H1 (cell line): ENCODE results near the gene NUP62CL. TPM values are rescaled to one million over a fixed set of nuclear protein-coding genes. Genes with fewer than 3 reads are reported as not detected.

Experiments
- CTCF ChIA-PET: fragments of 300-600 bp; sonication (Branson Sonifier 250); formaldehyde crosslinking; loops from one replicate; lab custom pipeline; 2021; ENCODE audit not compliant: partially characterized antibody; lab: Charles Lee
- POLR2A ChIA-PET: fragments of 300-600 bp; sonication (Branson Sonifier 250); formaldehyde crosslinking; loops from one replicate; lab custom pipeline; 2021; ENCODE audit warnings: inconsistent platforms; ENCODE audit not compliant: partially characterized antibody; lab: Charles Lee
- DNase-seq, 2 experiments: peaks; one replicate each; pipeline versions ENCODE4 v3.0.0 to v3.0.0-alpha.2; 2010 to 2022; ENCODE audit warnings: low spot score in 2 of 2, low read depth in 1 of 2, mixed read lengths in 1 of 2
- FAIRE-seq: peaks from 2 replicates; lab custom pipeline; 2011; peaks lifted over from hg19 to GRCh38; lab: Jason Lieb, UNC
- H2AFZ ChIP-seq: 2 replicates; pipeline ENCODE4 v1.8.1; 2012; ENCODE audit warnings: low read length, inconsistent platforms
- H2AK5ac ChIP-seq: 2 replicates; pipeline ENCODE4 v1.6.1; 2013; ENCODE audit warnings: low read depth, low read length
- H2BK120ac ChIP-seq: replicated peaks from 2 replicates; pipeline ENCODE3; 2013; ENCODE audit warnings: low read depth, low read length, inconsistent platforms
- H2BK12ac ChIP-seq: 2 replicates; pipeline ENCODE4 v1.6.1; 2013; ENCODE audit warnings: low read depth, low read length
- H2BK15ac ChIP-seq: 2 replicates; pipeline ENCODE4 v1.6.1; 2013; ENCODE audit warnings: low read length
- H2BK20ac ChIP-seq: 2 replicates; pipeline ENCODE4 v1.6.1; 2013; ENCODE audit warnings: low read length
- H2BK5ac ChIP-seq: 2 replicates; pipeline ENCODE4 v1.6.1; 2013; ENCODE audit warnings: low read depth, low read length
- H3K14ac ChIP-seq: 2 replicates; pipeline ENCODE4 v1.6.1; 2013; ENCODE audit warnings: inconsistent platforms; ENCODE audit not compliant: insufficient read length
- H3K18ac ChIP-seq: 2 replicates; pipeline ENCODE4 v1.6.1; 2013; ENCODE audit warnings: low read length; ENCODE audit errors: extremely low read depth
- H3K23ac ChIP-seq: 2 replicates; pipeline ENCODE4 v1.6.1; 2013; ENCODE audit warnings: inconsistent platforms; ENCODE audit not compliant: insufficient read length
- H3K23me2 ChIP-seq: 2 replicates; pipeline ENCODE4 v1.6.1; 2013; ENCODE audit warnings: low read depth, low read length
- H3K27ac ChIP-seq: 2 replicates; pipeline ENCODE4 v1.6.1; 2011; ENCODE audit warnings: low read depth, low read length, inconsistent platforms
- H3K27me3 ChIP-seq, 4 experiments: replicated peaks in 1 of 4; 1 replicate in 1 of 4; 2 replicates in 3 of 4; pipeline versions ENCODE4 v1.6.1 to v1.8.1; 2011 to 2013; ENCODE audit warnings: low read length in 3 of 4, mild to moderate bottlenecking in 3 of 4, inconsistent platforms in 2 of 4, mixed read lengths in 2 of 4, moderate library complexity in 1 of 4; ENCODE audit not compliant: control insufficient read depth in 3 of 4, insufficient read depth in 3 of 4; ENCODE audit errors: extremely low read depth in 1 of 4
- H3K36me3 ChIP-seq, 4 experiments: 2 replicates each; pipeline versions ENCODE4 v1.6.1 to v1.8.1; 2011 to 2013; ENCODE audit warnings: mild to moderate bottlenecking in 4 of 4, low read length in 3 of 4, moderate library complexity in 2 of 4, control low read depth in 1 of 4, inconsistent platforms in 1 of 4; ENCODE audit not compliant: insufficient read depth in 4 of 4, control insufficient read depth in 2 of 4
- H3K4ac ChIP-seq: replicated peaks from 2 replicates; pipeline ENCODE3; 2013; ENCODE audit warnings: low read length, low read depth, mixed read lengths, inconsistent platforms; ENCODE audit not compliant: insufficient read length
- H3K4me1 ChIP-seq, 4 experiments: replicated peaks in 1 of 4; 1 replicate in 1 of 4; 2 replicates in 3 of 4; pipeline versions ENCODE4 v1.6.1 to v1.8.1; 2011 to 2013; ENCODE audit warnings: low read length in 3 of 4, inconsistent platforms in 2 of 4, mixed read lengths in 1 of 4; ENCODE audit not compliant: insufficient read depth in 4 of 4, control insufficient read depth in 3 of 4
- H3K4me2 ChIP-seq, 2 experiments: 2 replicates each; pipeline versions ENCODE4 v1.6.1 to v1.8.1; 2011 to 2013; ENCODE audit warnings: low read depth in 2 of 2, low read length in 2 of 2, control low read depth in 1 of 2, inconsistent platforms in 1 of 2, mild to moderate bottlenecking in 1 of 2; ENCODE audit not compliant: insufficient read depth in 1 of 2
- H3K4me3 ChIP-seq, 4 experiments: fragments of 200-600, 300-600 bp in 1 of 4; sonication (generic), shearing (Covaris generic), sonication (Bioruptor Twin) in 1 of 4; 2 replicates each; pipeline versions ENCODE4 v1.5.1 to v1.8.1; 2011 to 2016; ENCODE audit warnings: low read length in 4 of 4, low read depth in 3 of 4, control low read depth in 2 of 4, inconsistent platforms in 2 of 4, mild to moderate bottlenecking in 2 of 4, mixed read lengths in 1 of 4, moderate library complexity in 1 of 4; ENCODE audit not compliant: insufficient read depth in 2 of 4; ENCODE audit errors: extremely low read depth in 1 of 4
- H3K56ac ChIP-seq: replicated peaks from 2 replicates; pipeline ENCODE3; 2013; ENCODE audit warnings: low read depth, mild to moderate bottlenecking, mixed read lengths, low read length, inconsistent platforms; ENCODE audit not compliant: insufficient read length
- H3K79me1 ChIP-seq: 2 replicates; pipeline ENCODE4 v1.6.1; 2013; ENCODE audit warnings: low read depth, low read length, control low read depth
- H3K79me2 ChIP-seq, 2 experiments: 2 replicates each; pipeline versions ENCODE4 v1.6.1 to v1.8.1; 2012 to 2013; ENCODE audit warnings: low read length in 2 of 2, mild to moderate bottlenecking in 2 of 2, inconsistent platforms in 1 of 2; ENCODE audit not compliant: insufficient read depth in 2 of 2, control insufficient read depth in 1 of 2
- H3K9ac ChIP-seq, 4 experiments: replicated peaks in 1 of 4; 1 replicate in 1 of 4; 2 replicates in 3 of 4; pipeline versions ENCODE4 v1.6.1 to v1.8.1; 2011 to 2013; ENCODE audit warnings: low read depth in 3 of 4, low read length in 3 of 4, control low read depth in 2 of 4, mild to moderate bottlenecking in 2 of 4, moderate library complexity in 2 of 4, inconsistent platforms in 1 of 4; ENCODE audit errors: extremely low read depth in 1 of 4
- H3K9me3 ChIP-seq, 2 experiments: 2 replicates each; pipeline versions ENCODE4 v1.6.1 to v1.8.1; 2012 to 2013; ENCODE audit warnings: mild to moderate bottlenecking in 2 of 2, moderate library complexity in 2 of 2, control low read depth in 1 of 2, inconsistent platforms in 1 of 2, low read depth in 1 of 2, low read length in 1 of 2, mixed read lengths in 1 of 2; ENCODE audit not compliant: insufficient read depth in 2 of 2
- H4K20me1 ChIP-seq, 2 experiments: replicated peaks in 1 of 2; 2 replicates each; pipeline versions ENCODE3 to v1.8.1; 2011 to 2013; ENCODE audit warnings: inconsistent platforms in 2 of 2, low read length in 2 of 2, mild to moderate bottlenecking in 1 of 2; ENCODE audit not compliant: insufficient read depth in 2 of 2, control insufficient read depth in 1 of 2
- H4K5ac ChIP-seq: 2 replicates; pipeline ENCODE4 v1.6.1; 2013; ENCODE audit warnings: low read length, low read depth, mixed read lengths, inconsistent platforms; ENCODE audit not compliant: insufficient read length
- H4K8ac ChIP-seq: 2 replicates; pipeline ENCODE4 v1.8.0; 2013; ENCODE audit warnings: mild to moderate bottlenecking, moderate library complexity, low read length, inconsistent platforms; ENCODE audit not compliant: insufficient read depth; ENCODE audit errors: extremely low read depth
- H4K91ac ChIP-seq: replicated peaks from 2 replicates; pipeline ENCODE3; 2013; ENCODE audit warnings: low read length, mixed read lengths, inconsistent platforms; ENCODE audit not compliant: insufficient read length
- BACH1 ChIP-seq: IDR thresholded peaks from 2 replicates; pipeline ENCODE4 v1.6.1; 2012; ENCODE audit warnings: low read length, improper control_type of control experiment
- BCL11A ChIP-seq, 2 experiments: IDR thresholded peaks; one replicate each; pipeline ENCODE4 v1.6.1; 2011; ENCODE audit warnings: low read depth in 2 of 2, low read length in 2 of 2, mild to moderate bottlenecking in 2 of 2
- BRCA1 ChIP-seq: IDR thresholded peaks from 2 replicates; pipeline ENCODE4 v1.6.1; 2012; ENCODE audit warnings: low read depth, low read length, improper control_type of control experiment
- CBX8 ChIP-seq: fragments of 300-800, 300-1000 bp; sonication (generic); IDR thresholded peaks from 2 replicates; pipeline ENCODE4 v1.7.1; 2016; ENCODE audit warnings: low read depth, low read length, borderline replicate concordance
- EP300 ChIP-seq, 2 experiments: IDR thresholded peaks; 1 replicate in 1 of 2; 2 replicates in 1 of 2; pipeline ENCODE4 v1.6.1; 2011 to 2012; ENCODE audit warnings: low read depth in 2 of 2, low read length in 2 of 2, mild to moderate bottlenecking in 2 of 2, borderline replicate concordance in 1 of 2, inconsistent platforms in 1 of 2, moderate library complexity in 1 of 2
- EZH2 ChIP-seq: fragments of 200-600 bp; sonication (generic); IDR thresholded peaks from 2 replicates; pipeline ENCODE4 v1.7.1; 2012; ENCODE audit warnings: low read depth, mild to moderate bottlenecking, moderate library complexity, low read length, inconsistent platforms; ENCODE audit not compliant: severe bottlenecking
- NRF1 ChIP-seq: IDR thresholded peaks from 2 replicates; pipeline ENCODE4 v1.6.1; 2011; ENCODE audit warnings: mild to moderate bottlenecking, low read depth, low read length, improper control_type of control experiment
- POLR2A ChIP-seq, 2 experiments: IDR thresholded peaks; 1 replicate in 1 of 2; 2 replicates in 1 of 2; pipeline ENCODE4 v1.6.1; 2011; ENCODE audit warnings: low read depth in 2 of 2, low read length in 2 of 2, mild to moderate bottlenecking in 2 of 2; ENCODE audit errors: control extremely low read depth in 1 of 2
- POLR2AphosphoS5 ChIP-seq: IDR thresholded peaks from 2 replicates; pipeline ENCODE4 v1.6.1; 2011; ENCODE audit warnings: low read depth, low read length
- TBP ChIP-seq: IDR thresholded peaks from 2 replicates; pipeline ENCODE4 v1.6.1; 2011; ENCODE audit warnings: low read depth, low read length, improper control_type of control experiment
- TEAD4 ChIP-seq: IDR thresholded peaks from 2 replicates; pipeline ENCODE4 v1.6.1; 2012; ENCODE audit warnings: low read depth, low read length, inconsistent platforms, mixed read lengths
- WGBS, 2 experiments: shearing (Covaris generic) in 1 of 2; methylation state at CpG; one replicate each; pipeline versions ENCODE4 v1.1.6 to v1.1.7; 2013 to 2015; ENCODE audit warnings: low lambda C conversion rate in 2 of 2, mixed read lengths in 2 of 2, inconsistent platforms in 1 of 2, low coverage in 1 of 2, missing lambda C conversion rate in 1 of 2; ENCODE audit not compliant: insufficient replicate concordance in 2 of 2, insufficient coverage in 1 of 2, insufficient read length in 1 of 2; ENCODE audit errors: extremely low coverage in 1 of 2, missing lambda C conversion rate in 1 of 2; 5-methylcytosine and 5-hydroxymethylcytosine counted together
- polyA plus RNA-seq, 7 experiments: library from polyadenylated mRNA; depleted of rRNA in 3 of 7; stranded (reverse) in 5 of 7; unstranded in 2 of 7; fragments of >200 nt in 5 of 7; fragments of 200-250 nt in 2 of 7; gene quantifications; 1 replicate in 5 of 7; 2 replicates in 1 of 7; 4 replicates in 1 of 7; pipeline versions ENCODE4 v1.2.1 to v1.2.3, GENCODE V29; 2011 to 2013; ENCODE audit warnings: missing spikeins in 2 of 7, mixed read lengths in 2 of 7
- total RNA-seq: library from RNA; stranded (reverse); fragmentation: NEBNext Ultra II Directional; extraction: Animal tissue kit (Norgen Biotek cat#: 25700); gene quantifications from 2 replicates; pipeline ENCODE4 v1.2.1, GENCODE V29; 2021
- TF ChIP-seq, protein P1 (sequence below): IDR thresholded peaks from 2 replicates; pipeline ENCODE4 v1.6.1; 2012; ENCODE audit warnings: inconsistent platforms

NUP62CL gene
- total and polyA plus RNA-seq, 2 of the 8 experiments (the other 6 are each of a cell fraction or from before 2014, with no cell fraction given), result 3.3 to 6.2 TPM

DNA sequence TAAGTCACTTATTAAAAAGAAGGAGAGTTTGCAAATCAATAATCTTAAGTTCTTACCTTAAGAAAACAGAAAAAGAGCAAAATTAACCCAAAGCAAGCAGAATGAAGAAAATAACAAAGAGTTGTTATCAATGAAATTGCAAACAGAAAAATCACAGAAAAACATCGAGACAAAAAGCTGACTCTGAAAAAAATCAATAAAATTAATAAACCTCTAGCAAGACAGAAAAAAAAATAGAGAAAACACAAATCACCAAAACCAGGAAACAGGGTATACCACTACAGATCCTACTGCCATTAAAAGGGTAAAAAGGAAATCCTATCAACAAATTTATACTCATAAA, 70.3 kb downstream of the NUP62CL start:
- CTCF ChIA-PET, result no interaction called here

More for the DNA sequence above, 70.3 kb downstream of the NUP62CL start:
- Histone ChIP-seq H4K91ac (no peak overlapping the region), H3K36me3 (no peaks in the 10 kb centered on the region), H2BK15ac (no peak overlapping the region), H2AK5ac (no peak overlapping the region), H2BK12ac (no peak overlapping the region), H3K14ac (no peak overlapping the region), H3K23me2 (no peaks in the 10 kb centered on the region), H2BK120ac (no peak overlapping the region), H2AFZ (no peak overlapping the region), H4K20me1 (no peaks in the 10 kb centered on the region), H3K4me2 (no peak overlapping the region), H2BK20ac (no peak overlapping the region), H3K23ac (no peak overlapping the region), H3K4me1 (no peaks in the 10 kb centered on the region), H4K8ac (no peak overlapping the region), H3K79me1 (no peaks in the 10 kb centered on the region), H4K5ac (no peak overlapping the region), H3K27ac (no peak overlapping the region), H2BK5ac (no peak overlapping the region), H3K4me3 (no peak overlapping the region), H3K9ac (no peak overlapping the region), H3K27me3 (no peaks in the 10 kb centered on the region), H3K56ac (no peak overlapping the region), H3K9me3 (no peaks in the 10 kb centered on the region), H3K4ac (no peak overlapping the region), H3K18ac (no peak overlapping the region), H3K79me2 (no peaks in the 10 kb centered on the region)
- 69% methylated on average over 1 of the region's 1 CpG; no CpG with 5 or more reads in 1 of the 2 experiments for WGBS, 2 experiments
- no peak for TF ChIP-seq CBX8
- no peak for TF ChIP-seq BACH1
- no peak for TF ChIP-seq EZH2
- TF ChIP-seq BRCA1, result no peak
- no peak for TF ChIP-seq POLR2A (IDR thresholded peaks at IDR 0.05; ENCODE audit: control extremely low read depth in 1 of 2, low read depth in 2 of 2, low read length in 2 of 2)
- no peak for TF ChIP-seq BCL11A (IDR thresholded peaks at IDR 0.05; ENCODE audit: low read depth in 2 of 2, low read length in 2 of 2)
- TF ChIP-seq TEAD4, result no peak
- TF ChIP-seq NRF1, result no peak
- TF ChIP-seq, protein P1, sequence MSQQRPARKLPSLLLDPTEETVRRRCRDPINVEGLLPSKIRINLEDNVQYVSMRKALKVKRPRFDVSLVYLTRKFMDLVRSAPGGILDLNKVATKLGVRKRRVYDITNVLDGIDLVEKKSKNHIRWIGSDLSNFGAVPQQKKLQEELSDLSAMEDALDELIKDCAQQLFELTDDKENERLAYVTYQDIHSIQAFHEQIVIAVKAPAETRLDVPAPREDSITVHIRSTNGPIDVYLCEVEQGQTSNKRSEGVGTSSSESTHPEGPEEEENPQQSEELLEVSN, result no peak
- TF ChIP-seq POLR2AphosphoS5, result no peak
- no peak for TF ChIP-seq TBP
- TF ChIP-seq EP300 (IDR thresholded peaks at IDR 0.05; ENCODE audit: borderline replicate concordance in 1 of 2, low read depth in 2 of 2, low read length in 2 of 2), result no peak
- FAIRE-seq (no peak), DNase-seq (no peak)
- POLR2A ChIA-PET, result no interaction called here
